OCI-LY7 (cell line): Measurements from ENCODE around the gene PCDH9.

Experiments
- CTCF ChIP-seq: fragments of 200-600 bp; sonication (generic); conservative IDR thresholded peaks from 2 replicates; pipeline ENCODE4 v1.5.1; 2014; ENCODE audit warnings: mild to moderate bottlenecking, antibody characterized with exemption, low read length, moderate library complexity, mixed read lengths
- EZH2phosphoT487 ChIP-seq: fragments of 200-600 bp; sonication (generic); IDR thresholded peaks from 2 replicates; pipeline ENCODE4 v1.6.1; 2018; ENCODE audit warnings: low read depth, borderline replicate concordance, mild to moderate bottlenecking, mixed run types, antibody characterized with exemption, low read length, moderate library complexity, mixed read lengths

- TF ChIP-seq CTCF (no peak), EZH2phosphoT487 (no peak)
Measured at GRCh38 chr13:66377569-66377968, 852.6 kb downstream of the PCDH9 start.
